Colonic mucosa (tissue), 4 donors: ENCODE measurements around the gene EXOC4. TPM values are rescaled to one million over a fixed set of nuclear protein-coding genes. Genes with fewer than 3 reads are reported as not detected.

Experiments
- DNase-seq: peaks from one replicate; pipeline ENCODE4 v3.0.0-alpha.2; 2020
- H3K27ac ChIP-seq: fragments of 200-600 bp; one replicate; pipeline ENCODE4 v1.8.0; 2021
- H3K27me3 ChIP-seq: fragments of 200-600 bp; one replicate; pipeline ENCODE4 v1.8.0; 2021
- H3K36me3 ChIP-seq: fragments of 200-600 bp; one replicate; pipeline ENCODE4 v1.8.0; 2021
- H3K4me1 ChIP-seq: fragments of 200-600 bp; one replicate; pipeline ENCODE4 v1.8.0; 2021; ENCODE audit warnings: mild to moderate bottlenecking
- H3K4me3 ChIP-seq: fragments of 200-600 bp; one replicate; pipeline ENCODE4 v1.8.0; 2021
- H3K9ac ChIP-seq, 2 donors: one replicate each; pipeline ENCODE4 v1.7.0; 2013; ENCODE audit warnings: control low read depth in 2 of 2, low read depth in 2 of 2, low read length in 2 of 2
- H3K9me3 ChIP-seq: fragments of 200-600 bp; one replicate; pipeline ENCODE4 v1.8.0; 2021
- intact Hi-C: fragments of 100-400 bp; cut with DNase I; formaldehyde crosslinking; loops from one replicate; pipeline ENCODE4 v1.14.1; 2022
- total RNA-seq, 2 donors: library from RNA; stranded (reverse); fragmentation: NEBNext Ultra II Directional in 1 of 2; extraction: Animal tissue kit (Norgen Biotek cat#: 25700) in 1 of 2; gene quantifications; one replicate each; pipeline ENCODE4 v1.2.1, GENCODE V29; 2021
- TF ChIP-seq, protein P1 (sequence below): fragments of 200-600 bp; IDR thresholded peaks from one replicate; pipeline ENCODE4 v1.8.0; 2022; ENCODE audit warnings: antibody characterized with exemption, mild to moderate bottlenecking
- donor health status: healthy.
- donor health status: DM: no; HTN: no; CAD: no.
- donor health status: DM: no; HTN: no; CAD: no.

EXOC4 gene
- total RNA-seq, 2 donors from 2014 or later = 61.1 to 73.3 TPM

DNA sequence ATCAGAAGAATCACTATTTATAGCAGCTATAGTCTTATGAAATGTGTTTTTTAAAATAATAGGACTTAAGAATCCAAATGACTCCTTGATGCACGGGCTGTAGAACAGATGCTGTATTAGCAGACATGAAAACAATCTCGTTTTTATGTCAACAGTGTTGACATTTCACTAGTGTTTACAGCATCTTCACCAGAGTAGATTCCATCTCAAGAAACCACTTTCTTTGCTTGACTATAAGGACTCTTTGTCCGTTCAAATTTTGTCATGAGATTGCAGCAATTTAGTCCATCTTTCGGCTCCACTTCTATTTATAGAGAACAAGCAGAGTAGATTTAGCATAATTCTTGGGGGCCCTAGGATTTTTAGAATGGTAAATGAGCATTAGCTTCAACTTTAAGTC, 295.1 kb downstream of the EXOC4 start:
- intact Hi-C loops = no loop called here
- H3K27me3 ChIP-seq = no peaks in the 10 kb centered on the region
- H3K27ac ChIP-seq = no peak overlapping the region
- H3K9me3 ChIP-seq = no peaks in the 10 kb centered on the region
- H3K9ac ChIP-seq = no peak overlapping the region
- no peaks in the 10 kb centered on the region for H3K4me1 ChIP-seq
- no peak overlapping the region for H3K4me3 ChIP-seq
- no peaks in the 10 kb centered on the region for H3K36me3 ChIP-seq
- DNase-seq = no peak
- TF ChIP-seq, protein P1, sequence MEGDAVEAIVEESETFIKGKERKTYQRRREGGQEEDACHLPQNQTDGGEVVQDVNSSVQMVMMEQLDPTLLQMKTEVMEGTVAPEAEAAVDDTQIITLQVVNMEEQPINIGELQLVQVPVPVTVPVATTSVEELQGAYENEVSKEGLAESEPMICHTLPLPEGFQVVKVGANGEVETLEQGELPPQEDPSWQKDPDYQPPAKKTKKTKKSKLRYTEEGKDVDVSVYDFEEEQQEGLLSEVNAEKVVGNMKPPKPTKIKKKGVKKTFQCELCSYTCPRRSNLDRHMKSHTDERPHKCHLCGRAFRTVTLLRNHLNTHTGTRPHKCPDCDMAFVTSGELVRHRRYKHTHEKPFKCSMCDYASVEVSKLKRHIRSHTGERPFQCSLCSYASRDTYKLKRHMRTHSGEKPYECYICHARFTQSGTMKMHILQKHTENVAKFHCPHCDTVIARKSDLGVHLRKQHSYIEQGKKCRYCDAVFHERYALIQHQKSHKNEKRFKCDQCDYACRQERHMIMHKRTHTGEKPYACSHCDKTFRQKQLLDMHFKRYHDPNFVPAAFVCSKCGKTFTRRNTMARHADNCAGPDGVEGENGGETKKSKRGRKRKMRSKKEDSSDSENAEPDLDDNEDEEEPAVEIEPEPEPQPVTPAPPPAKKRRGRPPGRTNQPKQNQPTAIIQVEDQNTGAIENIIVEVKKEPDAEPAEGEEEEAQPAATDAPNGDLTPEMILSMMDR = no peak

GRCh38 chr7:133549633-133550032, 296.8 kb downstream of the EXOC4 start:
- Histone ChIP-seq H3K9ac (no peak overlapping the region), H3K4me3 (no peak overlapping the region), H3K27me3 (no peaks in the 10 kb centered on the region), H3K4me1 (no peaks in the 10 kb centered on the region), H3K36me3 (no peaks in the 10 kb centered on the region), H3K9me3 (no peaks in the 10 kb centered on the region), H3K27ac (no peak overlapping the region)
- intact Hi-C loops = no loop called here
- TF ChIP-seq, protein P1 = no peak
- no peak for DNase-seq

- Histone ChIP-seq H3K27me3 (no peaks in the 10 kb centered on the region), H3K4me3 (no peak overlapping the region), H3K9me3 (no peaks in the 10 kb centered on the region), H3K9ac (no peak overlapping the region), H3K36me3 (no peaks in the 10 kb centered on the region), H3K4me1 (no peaks in the 10 kb centered on the region), H3K27ac (no peak overlapping the region)
- DNase-seq = no peak
- TF ChIP-seq, protein P1 = no peak
- intact Hi-C loops = no loop called here
These were observed 297.3 kb downstream of the EXOC4 start for GRCh38 chr7:133550145-133550544.

DNA sequence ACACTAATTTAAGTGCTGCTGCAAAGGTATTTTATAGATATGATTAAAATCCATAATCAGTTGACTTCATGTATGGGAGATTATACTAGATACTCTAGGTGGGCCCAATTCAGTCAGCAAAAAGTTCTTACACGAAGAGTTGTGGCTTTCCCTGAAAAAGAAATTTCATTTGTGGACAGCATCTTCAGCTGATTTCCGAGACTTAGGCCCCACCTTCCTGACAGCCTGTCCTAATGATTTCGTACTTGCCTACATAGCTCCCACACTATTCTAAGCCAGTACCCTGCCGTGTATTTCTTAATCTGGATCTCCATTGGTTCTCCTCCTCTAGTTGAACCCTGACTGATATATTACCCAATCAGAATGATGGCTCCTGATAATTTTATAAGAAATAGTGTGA, 297.9 kb downstream of the EXOC4 start:
- Histone ChIP-seq H3K9me3 (no peaks in the 10 kb centered on the region), H3K4me1 (no peaks in the 10 kb centered on the region), H3K36me3 (no peaks in the 10 kb centered on the region), H3K4me3 (no peak overlapping the region), H3K27me3 (no peaks in the 10 kb centered on the region), H3K27ac (no peak overlapping the region), H3K9ac (no peak overlapping the region)
- intact Hi-C loops = no loop called here
- TF ChIP-seq, protein P1 = no peak
- DNase-seq = no peak

DNA sequence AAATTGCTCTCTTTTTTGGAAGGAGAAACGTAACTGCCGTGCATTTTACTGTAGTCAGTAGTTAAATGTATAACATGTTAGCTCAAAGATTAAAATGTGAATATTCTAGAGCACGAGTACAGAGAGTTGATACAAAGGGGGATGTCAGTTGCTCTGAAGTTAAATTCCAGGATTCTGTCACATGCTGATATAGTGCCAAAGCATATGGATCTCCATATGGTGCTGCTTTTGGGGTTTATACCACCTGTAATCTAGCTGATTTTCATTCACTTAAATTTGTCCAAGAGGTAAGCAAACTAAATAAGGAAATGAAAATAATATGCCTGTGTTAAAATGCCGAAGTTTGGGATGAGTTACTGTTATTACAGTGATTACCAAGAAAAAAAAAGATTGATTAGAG, 298.6 kb downstream of the EXOC4 start:
- Histone ChIP-seq H3K9me3 (no peaks in the 10 kb centered on the region), H3K4me1 (no peaks in the 10 kb centered on the region), H3K27ac (no peak overlapping the region), H3K36me3 (no peaks in the 10 kb centered on the region), H3K27me3 (no peaks in the 10 kb centered on the region), H3K4me3 (no peak overlapping the region), H3K9ac (no peak overlapping the region)
- intact Hi-C loops = no loop called here
- TF ChIP-seq, protein P1 = no peak
- no peak for DNase-seq

DNA sequence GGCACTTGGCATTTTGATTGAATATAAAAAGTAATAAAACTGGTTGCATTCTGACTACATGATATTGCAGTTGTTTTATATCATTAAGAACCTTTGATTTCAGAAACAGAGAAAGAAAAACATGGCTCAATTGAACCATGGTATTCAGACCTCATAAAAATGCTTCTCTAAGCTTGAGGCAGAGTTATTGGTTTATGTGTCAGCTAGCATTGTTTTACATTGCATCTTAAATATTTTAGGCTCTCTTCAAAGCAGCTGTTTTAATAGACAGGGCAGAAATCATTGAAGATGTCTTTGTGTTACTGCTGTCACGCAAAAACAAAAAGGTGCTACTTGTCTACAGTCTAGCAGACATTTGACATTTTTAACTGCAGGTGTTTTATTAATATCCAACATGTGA, 299.2 kb downstream of the EXOC4 start:
- no peak overlapping the region for H3K27ac ChIP-seq
- TF ChIP-seq, protein P1 = no peak
- DNase-seq = no peak
- no peaks in the 10 kb centered on the region for H3K36me3 ChIP-seq
- no peaks in the 10 kb centered on the region for H3K4me1 ChIP-seq
- H3K27me3 ChIP-seq = no peaks in the 10 kb centered on the region
- H3K9me3 ChIP-seq = no peaks in the 10 kb centered on the region
- H3K9ac ChIP-seq = no peak overlapping the region
- intact Hi-C loops = no loop called here
- no peak overlapping the region for H3K4me3 ChIP-seq
